Heart left ventricle (tissue), 16 donors: ENCODE measurements around the gene ANAPC5. TPM values are rescaled to one million over a fixed set of nuclear protein-coding genes. Genes with fewer than 3 reads are reported as not detected.
"Not testable (repeated sequence)": the region's sequence is repeated elsewhere in the genome, so short reads cannot be mapped to it uniquely, and the experiment has no call there.

Source experiments
- ATAC-seq, 4 donors: fragments of 200-7000 bp; cut with Tn5 transposase; one replicate each; pipeline ENCODE4 v1.9.1; 2020 to 2022; ENCODE audit warnings: moderate library complexity in 4 of 4, mild to moderate bottlenecking in 3 of 4, moderate number of reproducible peaks in 1 of 4
- DNase-seq, 5 donors: peaks; one replicate each; pipeline ENCODE4 v3.0.0-alpha.2; 2020
- H3K27ac ChIP-seq, 12 donors: fragments of 200-600 bp; sonication (generic) in 4 of 12; one replicate each; pipeline versions ENCODE4 v1.5.0 to v1.8.0; 2016 to 2022; ENCODE audit warnings: mild to moderate bottlenecking in 2 of 12
- H3K27me3 ChIP-seq, 9 donors: fragments of 200-600 bp; sonication (generic) in 2 of 9; one replicate each; pipeline versions ENCODE4 v1.5.1 to v1.8.0; 2016 to 2022; ENCODE audit warnings: mild to moderate bottlenecking in 3 of 9
- H3K36me3 ChIP-seq, 9 donors: fragments of 200-600 bp; sonication (generic) in 2 of 9; one replicate each; pipeline versions ENCODE4 v1.5.0 to v1.8.0; 2018 to 2022; ENCODE audit warnings: mild to moderate bottlenecking in 2 of 9
- H3K4me1 ChIP-seq, 12 donors: fragments of 200-600 bp; sonication (generic) in 4 of 12; one replicate each; pipeline versions ENCODE4 v1.5.0 to v1.8.0; 2016 to 2022; ENCODE audit warnings: mild to moderate bottlenecking in 3 of 12
- H3K4me3 ChIP-seq, 12 donors: fragments of 200-600 bp; sonication (generic) in 4 of 12; one replicate each; pipeline versions ENCODE4 v1.5.0 to v1.8.0; 2017 to 2022; ENCODE audit warnings: mild to moderate bottlenecking in 9 of 12, moderate library complexity in 4 of 12
- H3K9me3 ChIP-seq, 12 donors: fragments of 200-600 bp; sonication (generic) in 4 of 12; one replicate each; pipeline versions ENCODE4 v1.5.0 to v1.8.0; 2016 to 2022; ENCODE audit warnings: mild to moderate bottlenecking in 1 of 12
- POLR2A ChIP-seq, 2 donors: fragments of 450-650 bp; IDR thresholded peaks; one replicate each; pipeline ENCODE4 v1.6.1; 2017; ENCODE audit warnings: antibody characterized with exemption in 2 of 2, mild to moderate bottlenecking in 2 of 2, moderate library complexity in 2 of 2
- WGBS, 4 donors: extraction: QIAGEN DNeasy Blood & Tissue Kit in 2 of 4; methylation state at CpG; one replicate each; pipeline versions ENCODE4 v1.1.5 to v1.1.7; 2013 to 2018; 5-methylcytosine and 5-hydroxymethylcytosine counted together
- intact Hi-C, 10 donors: fragments of 100-400 bp; cut with DNase I; formaldehyde crosslinking; loops; one replicate each; pipeline versions ENCODE4 v1.11.1 to v1.14.2; 2022
- polyA plus RNA-seq, 2 donors: library from polyadenylated mRNA; stranded (reverse); fragments of 200-250 nt; gene quantifications; one replicate each; pipeline ENCODE4 v1.2.3, GENCODE V29; 2013
- total RNA-seq, 9 donors: library from RNA; depleted of rRNA in 2 of 9; stranded (reverse); fragments of >200 nt in 2 of 9; fragmentation: NEBNext Ultra II Directional in 3 of 9; extraction: Animal tissue kit (Norgen Biotek cat#: 25700) in 3 of 9; gene quantifications; one replicate each; pipeline versions ENCODE4 v1.1.0 to v1.2.4, GENCODE V29; 2016 to 2023
- TF ChIP-seq, protein P1 (sequence below), 12 donors: fragments of 200-600 bp; sonication (generic) in 4 of 12; IDR thresholded peaks; one replicate each; pipeline versions ENCODE4 v1.5.0 to v1.8.0; 2018 to 2022; ENCODE audit warnings: antibody characterized with exemption in 12 of 12, mild to moderate bottlenecking in 5 of 12
- donor health status: ischemic (EF 13 %, LVEDD 7.1; RV severe dilation, severe dysfunction).
- donor health status: healthy with polysubstance abuse.
- donor health status: DM: no; HTN: yes; CAD: no.
- donor health status: DM: no; HTN: no; CAD: no.
- donor health status: ischemic (EF 25% LVEDD 6.9; RV normal size, moderate dysfunction).
- donor health status: ischemic (EF 25% LVEDD 5.7; RV mildly dilated, moderate dysfunction).
- donor health status: healthy.
- donor health status: DM: yes; HTN: yes; CAD: no.
- donor health status: ischemic (EF 35%, LVEDD 5.7; RV mildly dilated, moderate dysfunction).
- donor health status: nonischemic (EF 11% LVEDD 7.7; RV severe dilation, severe dysfunction).
- donor health status: DM: yes; HTN: yes; CAD: no.
- donor health status: PGD.
- donor health status: ischemic (EF 29% LVEDD 5.4; RV normal size, mild dysfunction).
- donor health status: nonischemic (EF 23%, LVEDD 6.1; RV moderate dilation, normal function).

The ANAPC5 gene
- total and polyA plus RNA-seq, 11 donors = 55.0 to 81.7 (median 59.1) TPM

DNA sequence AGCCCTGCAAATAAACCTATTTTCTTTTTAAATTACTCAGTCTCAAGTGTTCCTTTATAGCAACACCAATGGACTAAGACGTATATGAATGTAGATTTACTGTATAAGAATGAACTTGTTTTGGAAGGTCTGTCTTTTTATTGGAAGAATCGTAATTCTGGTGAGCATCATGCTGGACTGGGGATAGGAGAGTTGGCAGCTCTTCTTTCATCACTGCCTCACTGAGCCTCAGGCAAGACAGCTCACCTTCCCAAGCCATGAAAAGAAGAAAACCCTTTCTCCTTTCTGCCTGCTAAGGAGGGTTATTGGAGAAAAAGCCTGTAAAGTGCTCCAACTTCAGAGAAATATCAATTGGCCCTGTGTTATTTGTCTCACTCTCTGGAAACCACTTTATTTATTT is 38.6 kb upstream of the ANAPC5 start:
- no peak for DNase-seq
- WGBS, 4 donors = 90 to 94% (median 93%) methylated on average over 2 of the region's 2 CpGs

DNA sequence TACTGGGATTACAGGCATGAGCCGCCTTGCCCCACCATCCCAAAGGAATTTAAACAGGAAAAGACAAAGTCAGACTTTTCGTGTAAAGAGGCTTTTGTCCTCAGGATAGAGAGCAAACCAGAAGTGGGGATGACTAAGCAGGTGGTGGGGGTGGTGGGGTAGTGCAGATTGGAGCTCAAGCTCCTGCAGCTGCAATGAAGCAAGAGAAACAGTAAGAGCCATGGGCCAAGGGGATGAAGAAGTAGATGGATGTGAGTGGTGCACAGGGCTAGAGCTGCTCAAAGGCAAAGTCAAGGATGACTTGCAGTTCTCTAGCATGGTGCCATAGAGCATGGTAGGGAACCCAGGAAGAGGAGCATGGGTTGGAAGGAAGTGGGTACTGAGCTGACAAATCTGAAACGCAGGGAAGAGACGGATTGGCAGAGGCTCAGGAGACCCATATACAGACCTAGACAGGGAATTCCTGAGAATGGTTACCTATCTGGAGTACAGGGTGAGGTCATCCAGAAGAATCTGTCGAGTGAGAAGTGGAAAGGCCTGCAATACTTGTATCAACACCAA is 36.3 kb upstream of the ANAPC5 start:
- DNase-seq (no peak), ATAC-seq (no peak)
- H3K27ac ChIP-seq = no peak overlapping the region
- H3K4me3 ChIP-seq = no peak overlapping the region
- intact Hi-C loops = no loop called here
- WGBS, 4 donors = 59 to 66% (median 62%) methylated on average over 5 of the region's 5 CpGs
- no peaks in the 10 kb centered on the region for H3K4me1 ChIP-seq
- H3K27me3 ChIP-seq = no peaks in the 10 kb centered on the region
- H3K36me3 ChIP-seq = no peaks in the 10 kb centered on the region
- no peaks in the 10 kb centered on the region for H3K9me3 ChIP-seq
- TF ChIP-seq POLR2A (IDR thresholded peaks at IDR 0.05) = no peak
- TF ChIP-seq, protein P1, sequence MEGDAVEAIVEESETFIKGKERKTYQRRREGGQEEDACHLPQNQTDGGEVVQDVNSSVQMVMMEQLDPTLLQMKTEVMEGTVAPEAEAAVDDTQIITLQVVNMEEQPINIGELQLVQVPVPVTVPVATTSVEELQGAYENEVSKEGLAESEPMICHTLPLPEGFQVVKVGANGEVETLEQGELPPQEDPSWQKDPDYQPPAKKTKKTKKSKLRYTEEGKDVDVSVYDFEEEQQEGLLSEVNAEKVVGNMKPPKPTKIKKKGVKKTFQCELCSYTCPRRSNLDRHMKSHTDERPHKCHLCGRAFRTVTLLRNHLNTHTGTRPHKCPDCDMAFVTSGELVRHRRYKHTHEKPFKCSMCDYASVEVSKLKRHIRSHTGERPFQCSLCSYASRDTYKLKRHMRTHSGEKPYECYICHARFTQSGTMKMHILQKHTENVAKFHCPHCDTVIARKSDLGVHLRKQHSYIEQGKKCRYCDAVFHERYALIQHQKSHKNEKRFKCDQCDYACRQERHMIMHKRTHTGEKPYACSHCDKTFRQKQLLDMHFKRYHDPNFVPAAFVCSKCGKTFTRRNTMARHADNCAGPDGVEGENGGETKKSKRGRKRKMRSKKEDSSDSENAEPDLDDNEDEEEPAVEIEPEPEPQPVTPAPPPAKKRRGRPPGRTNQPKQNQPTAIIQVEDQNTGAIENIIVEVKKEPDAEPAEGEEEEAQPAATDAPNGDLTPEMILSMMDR (IDR thresholded peaks at IDR 0.05) = no peak

More for the DNA sequence above, 38.6 kb upstream of the ANAPC5 start:
- no peak overlapping the region for H3K27ac ChIP-seq
- intact Hi-C loops = no loop called here
- H3K9me3 ChIP-seq = no peaks in the 10 kb centered on the region
- H3K4me1 ChIP-seq = no peaks in the 10 kb centered on the region
- TF ChIP-seq POLR2A (IDR thresholded peaks at IDR 0.05) = no peak
- TF ChIP-seq, protein P1 (IDR thresholded peaks at IDR 0.05) = no peak
- H3K27me3 ChIP-seq = no peaks in the 10 kb centered on the region
- no peak for ATAC-seq
- no peaks in the 10 kb centered on the region for H3K36me3 ChIP-seq
- H3K4me3 ChIP-seq = no peak overlapping the region

DNA sequence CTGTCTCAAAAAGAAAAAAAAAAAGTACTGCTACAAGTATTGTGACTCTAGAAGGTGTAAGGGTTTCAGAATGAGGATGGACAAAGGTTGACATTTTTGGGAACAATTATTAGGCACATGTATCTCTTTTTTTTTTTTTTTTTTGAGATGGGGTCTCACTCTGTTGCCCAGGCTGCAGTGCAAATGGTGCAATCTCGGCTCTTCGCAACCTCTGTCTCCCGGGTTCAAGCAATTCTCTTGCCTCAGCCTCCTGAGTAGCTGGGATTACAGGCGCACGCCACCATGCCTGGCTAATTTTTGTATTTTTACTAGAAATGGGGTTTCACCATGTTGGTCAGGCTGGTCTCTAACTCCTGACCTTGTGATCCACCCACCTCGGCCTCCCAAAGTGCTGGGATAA is 32.7 kb upstream of the ANAPC5 start:
- DNase-seq, ATAC-seq, H3K36me3 ChIP-seq, H3K4me1 ChIP-seq, H3K4me3 ChIP-seq, H3K27me3 ChIP-seq, H3K27ac ChIP-seq, intact Hi-C loops, H3K9me3 ChIP-seq: not testable (repeated sequence)
- 75 to 87% (median 78%) methylated on average over 6 of the region's 6 CpGs for WGBS, 4 donors

DNA sequence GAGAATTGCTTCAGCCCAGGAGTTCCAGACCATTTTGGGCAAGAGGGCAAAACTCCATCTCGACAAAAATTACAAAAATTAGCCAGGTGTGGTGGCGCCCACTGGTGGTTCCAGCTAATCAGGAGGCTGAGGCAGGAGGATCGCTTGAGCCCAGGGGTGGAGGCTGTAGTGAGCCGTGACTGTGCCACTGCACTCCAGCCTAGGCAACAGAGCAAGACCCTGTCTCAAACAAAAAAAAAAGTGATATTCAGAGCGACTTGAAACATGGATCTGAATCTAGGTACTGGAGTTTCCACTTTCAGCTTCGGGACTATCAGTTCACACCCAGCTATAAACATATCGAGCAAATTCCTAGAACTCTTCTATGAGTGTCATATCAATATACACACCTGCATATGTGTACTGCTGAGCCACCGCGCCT is 31.4 kb upstream of the ANAPC5 start:
- WGBS, 4 donors = 92 to 96% (median 95%) methylated on average over 9 of the region's 9 CpGs
- no peak for TF ChIP-seq POLR2A (IDR thresholded peaks at IDR 0.05)
- TF ChIP-seq, protein P1 (IDR thresholded peaks at IDR 0.05) = no peak

DNA sequence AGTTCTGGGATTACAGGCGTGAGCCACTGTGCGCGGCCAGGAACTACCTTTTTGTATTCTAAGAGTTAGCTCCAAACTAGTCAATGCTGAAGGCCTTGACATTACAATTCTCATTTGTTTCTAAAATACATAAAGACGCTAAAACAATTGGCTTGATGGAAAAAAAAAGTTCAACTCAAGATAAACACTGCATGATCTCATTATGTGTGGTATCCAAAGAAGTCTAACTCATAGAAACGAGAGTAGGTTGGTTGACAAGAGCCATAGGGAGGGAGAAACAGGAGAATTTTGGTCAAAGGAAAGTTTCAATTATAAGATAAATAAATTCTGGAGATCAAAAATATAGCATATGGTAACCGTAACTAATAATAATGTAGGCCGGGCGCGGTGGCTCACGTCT is 27.7 kb upstream of the ANAPC5 start:
- DNase-seq = no peak
- TF ChIP-seq, protein P1 (IDR thresholded peaks at IDR 0.05) = no peak
- no peak for TF ChIP-seq POLR2A (IDR thresholded peaks at IDR 0.05)
- H3K36me3 ChIP-seq = no peaks in the 10 kb centered on the region
- intact Hi-C loops = no loop called here
- H3K4me1 ChIP-seq = no peaks in the 10 kb centered on the region
- no peaks in the 10 kb centered on the region for H3K27me3 ChIP-seq
- no peak overlapping the region for H3K4me3 ChIP-seq
- WGBS, 4 donors = 89 to 92% (median 91%) methylated on average over 10 of the region's 10 CpGs
- H3K9me3 ChIP-seq = no peaks in the 10 kb centered on the region
- no peak overlapping the region for H3K27ac ChIP-seq
- no peak for ATAC-seq

More for the DNA sequence above, 31.4 kb upstream of the ANAPC5 start:
- no peaks in the 10 kb centered on the region for H3K27me3 ChIP-seq
- no peaks in the 10 kb centered on the region for H3K9me3 ChIP-seq
- intact Hi-C loops = no loop called here
- no peaks in the 10 kb centered on the region for H3K36me3 ChIP-seq
- no peak overlapping the region for H3K27ac ChIP-seq
- no peak for ATAC-seq
- H3K4me1 ChIP-seq = no peaks in the 10 kb centered on the region
- DNase-seq = no peak
- no peak overlapping the region for H3K4me3 ChIP-seq
